Vagina (tissue), 2 donors: ENCODE data around the gene YPEL3. TPM values are rescaled to one million over a fixed set of nuclear protein-coding genes. Genes with fewer than 3 reads are reported as not detected.

ENCODE experiments used
- DNase-seq, 2 donors: peaks; one replicate each; pipeline ENCODE4 v3.0.0-alpha.2; 2017; ENCODE audit errors: extremely low spot score in 2 of 2
- H3K27ac ChIP-seq: fragments of 200-600 bp; sonication (generic); one replicate; pipeline ENCODE4 v1.5.1; 2019
- H3K27me3 ChIP-seq: fragments of 200-600 bp; sonication (generic); one replicate; pipeline ENCODE4 v1.5.1; 2019
- H3K36me3 ChIP-seq, 2 donors: fragments of 200-600 bp; sonication (generic); one replicate each; pipeline ENCODE4 v1.5.1; 2017 to 2019
- H3K4me1 ChIP-seq: fragments of 200-600 bp; sonication (generic); one replicate; pipeline ENCODE4 v1.5.1; 2019
- H3K4me3 ChIP-seq, 2 donors: fragments of 200-600 bp; sonication (generic); 1 replicate in 1 of 2; 2 replicates in 1 of 2; pipeline ENCODE4 v1.5.1; 2016 to 2019
- H3K9me3 ChIP-seq: fragments of 200-600 bp; sonication (generic); one replicate; pipeline ENCODE4 v1.5.1; 2019
- CTCF ChIP-seq, 3 experiments: fragments of 450-650 bp in 2 of 3; fragments of 200-600 bp in 1 of 3; sonication (generic) in 1 of 3; IDR thresholded peaks; one replicate each; pipeline ENCODE4 v1.5.1; 2017 to 2019; ENCODE audit warnings: antibody characterized with exemption in 3 of 3, mild to moderate bottlenecking in 2 of 3, moderate library complexity in 2 of 3
- POLR2A ChIP-seq, 2 donors: fragments of 450-650 bp; IDR thresholded peaks; one replicate each; pipeline ENCODE4 v1.6.1; 2017; ENCODE audit warnings: antibody characterized with exemption in 2 of 2, mild to moderate bottlenecking in 2 of 2, moderate library complexity in 2 of 2
- POLR2AphosphoS5 ChIP-seq, 2 donors: sonication (generic); formaldehyde crosslinking; IDR thresholded peaks; one replicate each; pipeline ENCODE4 v1.9.0; 2017; ENCODE audit warnings: antibody characterized with exemption in 2 of 2, mild to moderate bottlenecking in 2 of 2, low read depth in 1 of 2; ENCODE audit not compliant: insufficient read depth in 1 of 2
- intact Hi-C: fragments of 100-400 bp; cut with DNase I; formaldehyde crosslinking; loops from one replicate; pipeline ENCODE4 v1.15.1; 2023
- total RNA-seq: library from RNA; depleted of rRNA; stranded (reverse); fragments of >200 nt; gene quantifications from one replicate; pipeline ENCODE4 v1.2.3, GENCODE V29; 2016

Gene YPEL3
- total RNA-seq, 1 donor from 2014 or later = 116 TPM

GRCh38 chr16:30124985-30125379, 29.0 kb upstream of the YPEL3 start:
- no peak for DNase-seq
- Histone ChIP-seq H3K36me3 (peaks cover 0 to 3% of the 10 kb centered on the region in 2 donors), H3K27ac (peak overlapping the region; percentile 99), H3K27me3 (no peaks in the 10 kb centered on the region), H3K4me3 (no peak overlapping the region), H3K9me3 (no peaks in the 10 kb centered on the region), H3K4me1 (peaks cover 40% of the 10 kb centered on the region)
- intact Hi-C loops = no loop called here
- TF ChIP-seq POLR2AphosphoS5 (IDR thresholded peaks at IDR 0.05; ENCODE audit: insufficient read depth in 1 of 2, low read depth in 1 of 2) (no peak), CTCF (IDR thresholded peaks at IDR 0.05) (no peak), POLR2A (IDR thresholded peaks at IDR 0.05) (no peak)

DNA sequence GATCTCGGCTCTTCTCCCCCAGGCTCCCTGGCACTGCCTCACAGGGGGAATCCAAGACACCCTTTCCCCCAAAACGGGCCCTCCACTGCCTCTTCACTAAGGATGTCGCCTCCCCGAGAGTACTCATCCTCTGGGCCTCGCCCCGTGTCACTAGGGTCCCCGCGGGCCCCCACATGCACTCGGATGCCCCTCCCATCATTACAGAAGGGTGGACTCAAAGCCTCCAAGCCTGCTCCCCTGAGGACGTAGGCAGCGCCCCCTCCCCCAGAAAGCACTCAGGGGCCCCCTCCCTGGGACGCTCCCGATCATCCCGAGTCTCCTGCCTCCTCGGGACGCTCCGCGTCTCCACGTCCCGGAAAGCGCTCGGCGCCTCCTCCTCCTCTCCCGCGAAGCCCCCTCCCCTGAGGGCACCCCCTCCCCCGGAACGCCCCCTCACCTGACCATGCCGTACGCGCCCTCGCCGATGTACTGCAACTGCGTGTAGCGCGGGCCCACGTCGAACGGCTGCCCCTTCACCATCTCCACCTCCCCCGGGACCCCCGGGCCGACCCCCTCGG, 26.7 kb upstream of the YPEL3 start:
- Histone ChIP-seq H3K4me3 (peak overlapping the region; percentile 96 to 100), H3K4me1 (peaks cover 40% of the 10 kb centered on the region), H3K27ac (peak overlapping the region; percentile 99), H3K36me3 (peaks cover 0 to 22% of the 10 kb centered on the region in 2 donors), H3K9me3 (no peaks in the 10 kb centered on the region), H3K27me3 (no peaks in the 10 kb centered on the region)
- no peak for TF ChIP-seq CTCF (IDR thresholded peaks at IDR 0.05)
- TF ChIP-seq POLR2AphosphoS5 (IDR thresholded peaks at IDR 0.05; ENCODE audit: insufficient read depth in 1 of 2, low read depth in 1 of 2) = no peak
- TF ChIP-seq POLR2A (IDR thresholded peaks at IDR 0.05) = no peak
- DNase-seq = no peak
- intact Hi-C loops = no loop called here

GRCh38 chr16:30121741-30122571, 25.9 kb upstream of the YPEL3 start:
- H3K27me3 ChIP-seq = no peaks in the 10 kb centered on the region
- peak overlapping the region; percentile 96 to 100 for H3K4me3 ChIP-seq
- H3K4me1 ChIP-seq = peaks cover 40% of the 10 kb centered on the region
- TF ChIP-seq POLR2AphosphoS5 (IDR thresholded peaks at IDR 0.05; ENCODE audit: insufficient read depth in 1 of 2, low read depth in 1 of 2) = peak in 1 of 2 donors; percentile 31
- no peak for TF ChIP-seq CTCF (IDR thresholded peaks at IDR 0.05)
- TF ChIP-seq POLR2A (IDR thresholded peaks at IDR 0.05) = no peak
- peak overlapping the region; percentile 99 for H3K27ac ChIP-seq
- no peak for DNase-seq
- H3K9me3 ChIP-seq = no peaks in the 10 kb centered on the region
- H3K36me3 ChIP-seq = peaks cover 0 to 29% of the 10 kb centered on the region in 2 donors
- intact Hi-C loops = no loop called here

DNA sequence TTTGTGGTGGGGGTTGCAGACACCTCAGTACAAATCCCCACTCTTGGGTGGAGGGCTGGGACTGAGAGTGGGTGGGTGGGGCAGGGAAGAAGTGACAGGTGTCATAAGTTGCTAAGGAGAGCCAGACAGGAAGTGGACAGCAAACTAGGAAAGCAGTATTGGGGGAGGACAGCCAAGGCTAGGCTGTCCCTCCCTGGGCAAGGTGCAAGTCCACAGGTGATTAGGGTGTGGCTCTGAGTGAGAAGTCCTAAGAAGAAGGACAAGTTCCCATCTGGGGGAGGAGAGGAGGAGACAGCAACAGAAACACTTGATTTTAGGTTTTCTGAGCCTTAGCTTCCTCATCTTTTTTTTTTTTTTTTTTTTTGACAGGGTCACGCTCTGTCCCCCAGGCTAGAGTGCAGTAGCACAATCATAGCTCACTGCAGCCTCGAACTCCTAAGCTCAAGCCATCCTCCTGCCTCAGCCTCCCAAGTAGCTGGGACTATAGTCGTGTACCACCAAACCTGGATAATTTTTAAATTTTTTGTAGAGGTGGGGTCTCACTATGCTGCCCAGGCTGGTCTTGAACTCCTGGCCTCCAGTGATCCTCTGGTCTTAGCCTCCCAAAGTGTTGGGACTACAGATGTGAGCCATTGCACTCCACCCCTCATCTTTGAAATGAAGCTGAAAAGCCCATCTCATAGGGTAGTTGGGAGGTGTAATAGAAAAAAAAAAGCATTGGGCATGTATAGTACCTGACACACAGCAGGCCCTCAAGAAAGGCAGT, 24.5 kb upstream of the YPEL3 start:
- no peak overlapping the region for H3K27ac ChIP-seq
- no peaks in the 10 kb centered on the region for H3K9me3 ChIP-seq
- no peak overlapping the region for H3K4me3 ChIP-seq
- DNase-seq = no peak
- H3K36me3 ChIP-seq = peaks cover 0 to 39% of the 10 kb centered on the region in 2 donors
- H3K4me1 ChIP-seq = peaks cover 40% of the 10 kb centered on the region
- intact Hi-C loops = no loop called here
- no peaks in the 10 kb centered on the region for H3K27me3 ChIP-seq
- TF ChIP-seq POLR2AphosphoS5 (IDR thresholded peaks at IDR 0.05; ENCODE audit: insufficient read depth in 1 of 2, low read depth in 1 of 2) (no peak), POLR2A (IDR thresholded peaks at IDR 0.05) (no peak), CTCF (IDR thresholded peaks at IDR 0.05) (no peak)
